GM23338 (cell line): ENCODE data around the gene CDK13. TPM values are rescaled to one million over a fixed set of nuclear protein-coding genes. Genes with fewer than 3 reads are reported as not detected.

Source experiments
- ATAC-seq: fragments of 200-7000 bp; cut with Tn5 transposase; 3 replicates; pipeline ENCODE4 v1.9.1; 2020
- DNase-seq: peaks from one replicate; pipeline ENCODE4 v3.0.0-alpha.2; 2015; ENCODE audit warnings: low spot score
- H2AFZ ChIP-seq: fragments of 200-600 bp; sonication (generic); 2 replicates; pipeline ENCODE4 v1.8.0; 2016; ENCODE audit warnings: antibody characterized with exemption, mild to moderate bottlenecking, moderate library complexity
- H3F3A ChIP-seq: fragments of 200-600 bp; sonication (generic); replicated peaks from 2 replicates; pipeline ENCODE4 v1.8.0; 2017; ENCODE audit warnings: antibody characterized with exemption, mixed run types, low read depth
- H3K27ac ChIP-seq: fragments of 200-600 bp; sonication (generic); 2 replicates; pipeline ENCODE4 v1.6.1; 2016; ENCODE audit warnings: low read depth
- H3K27me3 ChIP-seq: fragments of 200-600 bp; sonication (generic); 2 replicates; pipeline ENCODE4 v1.8.0; 2016; ENCODE audit warnings: mild to moderate bottlenecking, mixed run types, moderate library complexity; ENCODE audit not compliant: insufficient read depth
- H3K36me3 ChIP-seq: fragments of 200-600 bp; sonication (generic); 2 replicates; pipeline ENCODE4 v1.8.0; 2016; ENCODE audit warnings: mild to moderate bottlenecking; ENCODE audit not compliant: insufficient read depth
- H3K4me1 ChIP-seq: fragments of 200-600 bp; sonication (generic); 2 replicates; pipeline ENCODE4 v1.8.0; 2016; ENCODE audit warnings: mild to moderate bottlenecking, moderate library complexity; ENCODE audit not compliant: insufficient read depth
- H3K4me2 ChIP-seq: fragments of 200-600 bp; sonication (generic); 2 replicates; pipeline ENCODE4 v1.7.1; 2017; ENCODE audit warnings: mixed run types
- H3K4me3 ChIP-seq: fragments of 200-600 bp; sonication (generic); 2 replicates; pipeline ENCODE4 v1.6.1; 2016; ENCODE audit warnings: mixed run types
- H3K79me2 ChIP-seq: fragments of 200-600 bp; sonication (generic); replicated peaks from 2 replicates; pipeline ENCODE4 v1.8.0; 2017; ENCODE audit warnings: mild to moderate bottlenecking; ENCODE audit not compliant: insufficient read depth
- H3K9me2 ChIP-seq: fragments of 200-600 bp; sonication (generic); 2 replicates; pipeline ENCODE4 v1.8.0; 2017; ENCODE audit not compliant: insufficient read depth
- H4K20me1 ChIP-seq: fragments of 200-600 bp; sonication (generic); replicated peaks from 2 replicates; pipeline ENCODE4 v1.8.0; 2017; ENCODE audit warnings: mild to moderate bottlenecking; ENCODE audit not compliant: insufficient read depth
- H3K27ac Mint-ChIP-seq: 2 replicates; pipeline ENCODE4 v1.8.0; 2020; ENCODE audit warnings: inconsistent platforms, mild to moderate bottlenecking, moderate library complexity, mixed read lengths
- H3K27me3 Mint-ChIP-seq: 3 replicates; pipeline ENCODE4 v1.8.0; 2022; ENCODE audit warnings: low read depth, mild to moderate bottlenecking, moderate library complexity, mixed read lengths, inconsistent platforms; ENCODE audit not compliant: insufficient read depth, poor library complexity
- H3K36me3 Mint-ChIP-seq: 3 replicates; pipeline ENCODE4 v1.8.0; 2021; ENCODE audit warnings: low read depth, mild to moderate bottlenecking, inconsistent platforms, moderate library complexity, mixed read lengths
- H3K4me1 Mint-ChIP-seq: 3 replicates; pipeline ENCODE4 v1.8.0; 2020; ENCODE audit warnings: mild to moderate bottlenecking, inconsistent platforms, mixed read lengths
- H3K4me3 Mint-ChIP-seq: 3 replicates; pipeline ENCODE4 v1.8.0; 2021; ENCODE audit warnings: moderate library complexity, mild to moderate bottlenecking, inconsistent platforms, mixed read lengths
- H3K9me3 Mint-ChIP-seq: 3 replicates; pipeline ENCODE4 v1.8.0; 2020; ENCODE audit warnings: moderate library complexity, mild to moderate bottlenecking, inconsistent platforms, mixed read lengths
- CREB1 ChIP-seq: fragments of 250-450 bp; sonication (Bioruptor Pico); IDR thresholded peaks from 2 replicates; pipeline ENCODE4 v1.5.0; 2020; ENCODE audit warnings: low read depth, mild to moderate bottlenecking, moderate library complexity
- CTCF ChIP-seq, 2 experiments: fragments of 200-600 bp in 1 of 2; sonication (generic) in 1 of 2; conservative IDR thresholded peaks; 2 replicates each; pipeline versions ENCODE4 v1.5.1 to v1.6.1; 2016 to 2017; ENCODE audit warnings: antibody characterized with exemption in 2 of 2, low read depth in 2 of 2, mild to moderate bottlenecking in 2 of 2, moderate library complexity in 1 of 2
- ETS1 ChIP-seq: IDR thresholded peaks from 2 replicates; pipeline ENCODE4 v1.6.1; 2016; ENCODE audit warnings: antibody characterized with exemption
- EZH2 ChIP-seq: fragments of 200-600 bp; sonication (generic); IDR thresholded peaks from one replicate; pipeline ENCODE4 v1.8.0; 2017; ENCODE audit warnings: antibody characterized with exemption, mild to moderate bottlenecking, low read depth; ENCODE audit not compliant: unreplicated experiment
- EZH2phosphoT487 ChIP-seq: fragments of 200-600 bp; sonication (generic); IDR thresholded peaks from one replicate; pipeline ENCODE4 v1.8.1; 2018; ENCODE audit warnings: antibody characterized with exemption; ENCODE audit not compliant: unreplicated experiment
- JUNB ChIP-seq: IDR thresholded peaks from one replicate; pipeline ENCODE4 v1.6.1; 2016; ENCODE audit warnings: antibody characterized with exemption; ENCODE audit not compliant: unreplicated experiment
- NANOG ChIP-seq: IDR thresholded peaks from 2 replicates; pipeline ENCODE4 v1.6.1; 2016; ENCODE audit warnings: antibody characterized with exemption, borderline replicate concordance
- POLR2AphosphoS5 ChIP-seq: IDR thresholded peaks from 2 replicates; pipeline ENCODE4 v1.6.1; 2016; ENCODE audit warnings: antibody characterized with exemption, low read depth
- REST ChIP-seq: IDR thresholded peaks from one replicate; pipeline ENCODE4 v1.6.1; 2018; ENCODE audit warnings: antibody characterized with exemption; ENCODE audit not compliant: unreplicated experiment
- ZNF462 ChIP-seq: fragments of 250-450 bp; sonication (Bioruptor Pico); IDR thresholded peaks from 2 replicates; pipeline ENCODE4 v1.5.0; 2020; ENCODE audit warnings: mild to moderate bottlenecking, moderate library complexity
- polyA plus RNA-seq: library from polyadenylated mRNA; unstranded; fragments of >200 nt; fragmentation: Nextera tagmentation; extraction: Ambion mirVana; gene quantifications from 2 replicates; pipeline ENCODE4 v1.2.1, GENCODE V29; 2016
- total RNA-seq: library from RNA; depleted of rRNA; stranded (reverse); fragments of >200 nt; shearing (Covaris generic); gene quantifications from 2 replicates; pipeline ENCODE4 v1.2.3, GENCODE V29; 2014

The CDK13 gene
- total and polyA plus RNA-seq, 2 experiments from 2014 or later: 39.4 to 80.2 TPM

- Histone ChIP-seq H3K4me1 (peaks cover 39% of the 10 kb centered on the region), H3K4me2 (no peak overlapping the region), H3K27ac (no peak overlapping the region; the same call in 1 of the 2 replicates), H3K4me3 (no peak overlapping the region), H3K9me2 (no peaks in the 10 kb centered on the region), H3K36me3 (no peaks in the 10 kb centered on the region), H2AFZ (no peak overlapping the region), H3K27me3 (no peaks in the 10 kb centered on the region), H4K20me1 (no peaks in the 10 kb centered on the region; the same call in 1 of the 2 replicates), H3K79me2 (peaks cover 100% of the 10 kb centered on the region), H3F3A (no peaks in the 10 kb centered on the region)
- Mint-ChIP-seq H3K4me1 (peaks cover 26% of the 10 kb centered on the region), H3K4me3 (no peak overlapping the region), H3K9me3 (peaks cover 13% of the 10 kb centered on the region), H3K36me3 (peaks cover 13% of the 10 kb centered on the region), H3K27ac (no peak overlapping the region), H3K27me3 (peaks cover 4% of the 10 kb centered on the region)
- TF ChIP-seq POLR2AphosphoS5 (no peak), NANOG (no peak), CREB1 (CRISPR knock-in tag) (no peak), CTCF (conservative IDR thresholded peaks at IDR 0.05; ENCODE audit: low read depth in 2 of 2) (no peak), REST (no peak), EZH2phosphoT487 (no peak), ZNF462 (no peak), JUNB (no peak), EZH2 (no peak), ETS1 (no peak)
- no peak for ATAC-seq
- DNase-seq: no peak
These were observed 21.9 kb downstream of the CDK13 start for GRCh38 chr7:39971924-39972323.
